Measurements from ENCODE around the gene MMAB.

Gene MMAB

GRCh38 chr12:109573029-109573913, at the start of gene MMAB, which contains the start of gene MVK:
TSS of gene MMAB (minus strand) at chr12:109573504. CDS start at chr12:109573480, 24 bp downstream.
TSS of gene MVK (plus strand) at chr12:109573794. CDS start at chr12:109574823, 1,029 bp downstream.
- peak; percentile 98 for DNase-seq (ENCODE audit: low spot score)

- DNase-seq (ENCODE audit: low spot score), result no peak
Measured at GRCh38 chr12:109621901-109622364, 48.6 kb upstream of the MMAB start.

GRCh38 chr12:109621211-109621694, 47.9 kb upstream of the MMAB start:
- DNase-seq (ENCODE audit: low spot score), result no peak

- DNase-seq (ENCODE audit: low spot score), result no peak
Measured at GRCh38 chr12:109619002-109619604, 45.8 kb upstream of the MMAB start.

- no peak for DNase-seq (ENCODE audit: low spot score)
Measured at GRCh38 chr12:109618082-109618481, 44.8 kb upstream of the MMAB start.

GRCh38 chr12:109617491-109617890, 44.2 kb upstream of the MMAB start:
- DNase-seq (ENCODE audit: low spot score), result peak; percentile 90

- no peak for DNase-seq (ENCODE audit: low spot score)
Measured at GRCh38 chr12:109615556-109616229, 42.4 kb upstream of the MMAB start.

GRCh38 chr12:109613649-109614455, 40.5 kb upstream of the MMAB start:
- DNase-seq (ENCODE audit: low spot score), result no peak

GRCh38 chr12:109612975-109613502, 39.7 kb upstream of the MMAB start:
- no peak for DNase-seq (ENCODE audit: low spot score)

GRCh38 chr12:109612003-109612402, 38.7 kb upstream of the MMAB start:
- DNase-seq (ENCODE audit: low spot score), result no peak

- no peak for DNase-seq (ENCODE audit: low spot score)
Measured at GRCh38 chr12:109611223-109611622, 37.9 kb upstream of the MMAB start.

GRCh38 chr12:109610523-109610922, 37.2 kb upstream of the MMAB start:
- DNase-seq (ENCODE audit: low spot score), result no peak

GRCh38 chr12:109609342-109609741, 36.0 kb upstream of the MMAB start:
- no peak for DNase-seq (ENCODE audit: low spot score)

- DNase-seq (ENCODE audit: low spot score), result no peak
Measured at GRCh38 chr12:109608793-109609192, 35.5 kb upstream of the MMAB start.

- no peak for DNase-seq (ENCODE audit: low spot score)
Measured at GRCh38 chr12:109608270-109608669, 35.0 kb upstream of the MMAB start.

GRCh38 chr12:109607618-109608017, 34.3 kb upstream of the MMAB start:
- no peak for DNase-seq (ENCODE audit: low spot score)

GRCh38 chr12:109606320-109607028, 33.2 kb upstream of the MMAB start:
- DNase-seq (ENCODE audit: low spot score), result peak; percentile 85

GRCh38 chr12:109605599-109606228, 32.4 kb upstream of the MMAB start:
- DNase-seq (ENCODE audit: low spot score), result no peak

GRCh38 chr12:109605016-109605415, 31.7 kb upstream of the MMAB start:
- no peak for DNase-seq (ENCODE audit: low spot score)

- no peak for DNase-seq (ENCODE audit: low spot score)
Measured at GRCh38 chr12:109604132-109604585, 30.9 kb upstream of the MMAB start.
